H9 (cell line): ENCODE data around the gene SLC25A12. TPM values are rescaled to one million over a fixed set of nuclear protein-coding genes. Genes with fewer than 3 reads are reported as not detected.

Experiments used
- DNase-seq: peaks from one replicate; pipeline ENCODE4 v3.0.0-alpha.2; 2017
- H2AFZ ChIP-seq: one replicate; pipeline ENCODE4 v1.6.1; 2013; ENCODE audit warnings: mild to moderate bottlenecking, low read length, control low read depth, moderate library complexity
- H2AK5ac ChIP-seq: 2 replicates; pipeline ENCODE4 v1.6.1; 2013; ENCODE audit warnings: low read length, control low read depth, mixed read lengths; ENCODE audit not compliant: insufficient read length
- H2BK120ac ChIP-seq: one replicate; pipeline ENCODE4 v1.6.1; 2013; ENCODE audit warnings: low read depth, mild to moderate bottlenecking, low read length, control low read depth, inconsistent platforms; ENCODE audit not compliant: poor library complexity, severe bottlenecking
- H2BK12ac ChIP-seq: 2 replicates; pipeline ENCODE4 v1.6.1; 2013; ENCODE audit warnings: low read length, control low read depth, mixed read lengths, low read depth; ENCODE audit not compliant: insufficient read length
- H2BK15ac ChIP-seq: 2 replicates; pipeline ENCODE4 v1.6.1; 2013; ENCODE audit warnings: low read depth, low read length, control low read depth
- H2BK20ac ChIP-seq: one replicate; pipeline ENCODE4 v1.6.1; 2013; ENCODE audit warnings: low read depth, mild to moderate bottlenecking, low read length, control low read depth, inconsistent platforms; ENCODE audit not compliant: poor library complexity, severe bottlenecking
- H2BK5ac ChIP-seq: 2 replicates; pipeline ENCODE4 v1.6.1; 2013; ENCODE audit warnings: low read length, control low read depth, mixed read lengths; ENCODE audit not compliant: insufficient read length
- H3K14ac ChIP-seq: 2 replicates; pipeline ENCODE4 v1.6.1; 2013; ENCODE audit warnings: low read length, control low read depth; ENCODE audit not compliant: insufficient read depth
- H3K18ac ChIP-seq: 2 replicates; pipeline ENCODE4 v1.6.1; 2013; ENCODE audit warnings: low read depth, mild to moderate bottlenecking, mixed read lengths, low read length, control low read depth; ENCODE audit not compliant: insufficient read length
- H3K23ac ChIP-seq: 2 replicates; pipeline ENCODE4 v1.6.1; 2013; ENCODE audit warnings: low read length, control low read depth, mixed read lengths, low read depth; ENCODE audit not compliant: insufficient read length
- H3K23me2 ChIP-seq: 2 replicates; pipeline ENCODE4 v1.6.1; 2013; ENCODE audit warnings: low read depth, mild to moderate bottlenecking, mixed read lengths, low read length, control low read depth; ENCODE audit not compliant: insufficient read length, poor library complexity, severe bottlenecking
- H3K27ac ChIP-seq: 2 replicates; pipeline ENCODE4 v1.5.1; 2013; ENCODE audit warnings: low read length, control low read depth, mixed read lengths, low read depth; ENCODE audit not compliant: insufficient read length
- H3K27me3 ChIP-seq: 2 replicates; pipeline ENCODE4 v1.6.1; 2013; ENCODE audit warnings: low read length, control low read depth, inconsistent platforms; ENCODE audit not compliant: insufficient read depth
- H3K4ac ChIP-seq: 2 replicates; pipeline ENCODE4 v1.6.1; 2013; ENCODE audit warnings: low read depth, mild to moderate bottlenecking, control low read depth, inconsistent platforms, low read length, moderate library complexity
- H3K4me1 ChIP-seq: 2 replicates; pipeline ENCODE4 v1.6.1; 2013; ENCODE audit warnings: low read length, control low read depth, inconsistent platforms; ENCODE audit not compliant: insufficient read depth
- H3K4me2 ChIP-seq: 2 replicates; pipeline ENCODE4 v1.6.1; 2013; ENCODE audit warnings: low read length, control low read depth, mixed read lengths; ENCODE audit not compliant: insufficient read length, insufficient read depth
- H3K56ac ChIP-seq: 2 replicates; pipeline ENCODE4 v1.6.1; 2013; ENCODE audit warnings: low read depth, mild to moderate bottlenecking, mixed read lengths, low read length, control low read depth; ENCODE audit not compliant: insufficient read length
- H3K79me1 ChIP-seq: 2 replicates; pipeline ENCODE4 v1.6.1; 2013; ENCODE audit warnings: low read depth, mild to moderate bottlenecking, moderate library complexity, low read length, control low read depth, inconsistent platforms; ENCODE audit not compliant: insufficient read depth, poor library complexity, severe bottlenecking
- H3K79me2 ChIP-seq: 2 replicates; pipeline ENCODE4 v1.6.1; 2013; ENCODE audit warnings: low read length, control low read depth, inconsistent platforms; ENCODE audit not compliant: insufficient read depth
- H3K9ac ChIP-seq: 2 replicates; pipeline ENCODE4 v1.6.1; 2013; ENCODE audit warnings: low read length, control low read depth, mixed read lengths; ENCODE audit not compliant: insufficient read length; ENCODE audit errors: extremely low read depth
- H3K9me3 ChIP-seq: one replicate; pipeline ENCODE4 v1.6.1; 2013; ENCODE audit warnings: low read depth, low read length, inconsistent platforms; ENCODE audit not compliant: control insufficient read depth
- H3T11ph ChIP-seq: one replicate; pipeline ENCODE4 v1.6.1; 2013; ENCODE audit warnings: mild to moderate bottlenecking, low read length, control low read depth, inconsistent platforms
- H4K20me1 ChIP-seq: one replicate; pipeline ENCODE4 v1.6.1; 2013; ENCODE audit not compliant: control insufficient read depth, insufficient read length, insufficient read depth
- H4K5ac ChIP-seq: 2 replicates; pipeline ENCODE4 v1.6.1; 2013; ENCODE audit warnings: low read depth, mild to moderate bottlenecking, mixed read lengths, low read length, control low read depth; ENCODE audit not compliant: insufficient read length
- H4K8ac ChIP-seq: replicated peaks from 2 replicates; pipeline ENCODE4 v1.6.1; 2013; ENCODE audit warnings: low read length, control low read depth, mixed read lengths, low read depth; ENCODE audit not compliant: insufficient read length
- H4K91ac ChIP-seq: 2 replicates; pipeline ENCODE4 v1.6.1; 2013; ENCODE audit warnings: low read depth, mild to moderate bottlenecking, moderate library complexity, mixed read lengths, low read length, control low read depth; ENCODE audit not compliant: insufficient read length
- H3K27ac Mint-ChIP-seq, 3 experiments: 2 replicates in 2 of 3; 3 replicates in 1 of 3; pipeline ENCODE4 v1.8.0; 2020 to 2021; ENCODE audit warnings: mixed read lengths in 3 of 3, mild to moderate bottlenecking in 1 of 3, moderate library complexity in 1 of 3
- H3K27me3 Mint-ChIP-seq: 2 replicates; pipeline ENCODE4 v1.8.0; 2021; ENCODE audit warnings: low read depth, mild to moderate bottlenecking, moderate library complexity, mixed read lengths
- H3K36me3 Mint-ChIP-seq, 3 experiments: 2 replicates in 2 of 3; 3 replicates in 1 of 3; pipeline ENCODE4 v1.8.0; 2020 to 2021; ENCODE audit warnings: low read depth in 3 of 3, mixed read lengths in 3 of 3; ENCODE audit not compliant: insufficient read depth in 1 of 3
- H3K4me1 Mint-ChIP-seq, 2 experiments: 2 replicates each; pipeline ENCODE4 v1.8.0; 2020; ENCODE audit warnings: mixed read lengths in 2 of 2
- H3K4me3 Mint-ChIP-seq, 2 experiments: 2 replicates in 1 of 2; 3 replicates in 1 of 2; pipeline ENCODE4 v1.8.0; 2020 to 2021; ENCODE audit warnings: mild to moderate bottlenecking in 2 of 2, mixed read lengths in 2 of 2, moderate library complexity in 1 of 2
- H3K9me3 Mint-ChIP-seq, 2 experiments: 2 replicates in 1 of 2; 3 replicates in 1 of 2; pipeline ENCODE4 v1.8.0; 2020; ENCODE audit warnings: mild to moderate bottlenecking in 2 of 2, mixed read lengths in 2 of 2, moderate library complexity in 1 of 2
- CTCF ChIP-seq: fragments of 200-600 bp; sonication (generic); conservative IDR thresholded peaks from 3 replicates; pipeline ENCODE4 v1.8.0; 2021; ENCODE audit warnings: antibody characterized with exemption, mild to moderate bottlenecking
- WGBS: extraction: QIAGEN DNeasy Blood & Tissue Kit; methylation state at CpG from one replicate; pipeline ENCODE4 v1.1.7; 2013; ENCODE audit warnings: missing lambda C conversion rate, low lambda C conversion rate, mixed read lengths; ENCODE audit not compliant: insufficient read length; ENCODE audit errors: extremely low coverage; 5-methylcytosine and 5-hydroxymethylcytosine counted together
- total RNA-seq: library from RNA; stranded (reverse); gene quantifications from 2 replicates; pipeline ENCODE4 v1.2.1, GENCODE V29; 2021

Gene SLC25A12
- total RNA-seq, 1 experiment from 2014 or later: 10.1 TPM

- Histone ChIP-seq H2BK5ac (no peak overlapping the region), H2BK15ac (no peak overlapping the region), H3K23ac (no peak overlapping the region), H3K27me3 (no peaks in the 10 kb centered on the region), H4K20me1 (no peaks in the 10 kb centered on the region), H2AFZ (no peak overlapping the region), H4K5ac (no peak overlapping the region), H3K4ac (no peak overlapping the region), H3T11ph (no peak overlapping the region), H2BK12ac (no peak overlapping the region), H4K91ac (no peak overlapping the region), H3K4me1 (no peaks in the 10 kb centered on the region), H3K23me2 (no peaks in the 10 kb centered on the region), H2BK20ac (no peak overlapping the region), H3K79me2 (no peaks in the 10 kb centered on the region), H3K14ac (no peak overlapping the region), H2BK120ac (no peak overlapping the region), H3K4me2 (no peak overlapping the region), H3K18ac (no peak overlapping the region), H4K8ac (no peak overlapping the region), H3K79me1 (no peaks in the 10 kb centered on the region), H3K56ac (no peak overlapping the region), H3K27ac (no peak overlapping the region), H3K9me3 (no peaks in the 10 kb centered on the region), H2AK5ac (no peak overlapping the region), H3K9ac (no peak overlapping the region)
- Mint-ChIP-seq H3K4me1 (no peaks in the 10 kb centered on the region), H3K27me3 (no peaks in the 10 kb centered on the region), H3K36me3 (peaks cover 0 to 16% (median 3%) of the 10 kb centered on the region in 3 experiments; a peak in 5 of 7 replicates), H3K27ac (no peak overlapping the region), H3K4me3 (no peak overlapping the region), H3K9me3 (no peaks in the 10 kb centered on the region)
- no peak for TF ChIP-seq CTCF
- DNase-seq: no peak
- WGBS: no CpG with 5 or more reads among the region's 1 CpG
Observed at GRCh38 chr2:171852366-171852888, 41.6 kb downstream of the SLC25A12 start.
